GM12875 (cell line): Measurements from ENCODE around the gene TMEM205.

Experiments used
- H3K4me3 ChIP-seq: one replicate; pipeline ENCODE4 v1.5.1; 2011; ENCODE audit warnings: low read depth, low read length, control low read depth
- CTCF ChIP-seq: IDR thresholded peaks from 2 replicates; pipeline ENCODE4 v1.5.1; 2011; ENCODE audit warnings: low read depth, mild to moderate bottlenecking, control low read depth, inconsistent platforms, low read length, moderate library complexity, borderline replicate concordance; ENCODE audit not compliant: insufficient read depth

The TMEM205 gene

GRCh38 chr19:11304936-11305335, 41.1 kb downstream of the TMEM205 start:
- TF ChIP-seq CTCF, result no peak
- H3K4me3 ChIP-seq, result no peak overlapping the region

GRCh38 chr19:11300811-11301120, 45.3 kb downstream of the TMEM205 start:
- H3K4me3 ChIP-seq, result no peak overlapping the region
- TF ChIP-seq CTCF, result no peak

GRCh38 chr19:11299946-11300810, 45.9 kb downstream of the TMEM205 start:
- no peak overlapping the region for H3K4me3 ChIP-seq
- TF ChIP-seq CTCF, result no peak

- H3K4me3 ChIP-seq, result no peak overlapping the region
- no peak for TF ChIP-seq CTCF
These were observed 49.8 kb downstream of the TMEM205 start for GRCh38 chr19:11296264-11296663.

- no peak within 1 kb of the TSS for H3K4me3 ChIP-seq
- no peak for TF ChIP-seq CTCF
These were observed 50.3 kb downstream of the TMEM205 start, which contains the start of gene TSPAN16 for GRCh38 chr19:11295665-11296245. TSS of gene TSPAN16 (plus strand) at chr19:11296160. CDS start at chr19:11296298, 138 bp downstream.

GRCh38 chr19:11295180-11295579, 50.9 kb downstream of the TMEM205 start:
- no peak for TF ChIP-seq CTCF

More at GRCh38 chr19:11295180-11295579, 50.9 kb downstream of the TMEM205 start:
- H3K4me3 ChIP-seq, result no peak overlapping the region
